Mesodermal cell (in vitro differentiated cells): ENCODE measurements around the gene INO80C.
"Not testable (repeated sequence)": the region's sequence is repeated elsewhere in the genome, so short reads cannot be mapped to it uniquely, and the experiment has no call there.

Source experiments
- H3K27ac ChIP-seq: 2 replicates; pipeline ENCODE4 v1.7.0; 2013; ENCODE audit warnings: mild to moderate bottlenecking, low read depth, low read length, moderate library complexity; ENCODE audit not compliant: severe bottlenecking
- H3K36me3 ChIP-seq: 2 replicates; pipeline ENCODE4 v1.7.1; 2013; ENCODE audit warnings: mild to moderate bottlenecking, low read length, moderate library complexity; ENCODE audit not compliant: control insufficient read depth, insufficient read depth
- H3K4me1 ChIP-seq: one replicate; pipeline ENCODE4 v1.7.1; 2013; ENCODE audit warnings: mild to moderate bottlenecking, low read length; ENCODE audit not compliant: insufficient read depth, control insufficient read depth, poor library complexity, severe bottlenecking
- H3K4me3 ChIP-seq: 2 replicates; pipeline ENCODE4 v1.7.0; 2013; ENCODE audit warnings: low read length, control low read depth, mild to moderate bottlenecking; ENCODE audit not compliant: insufficient read depth, poor library complexity, severe bottlenecking; ENCODE audit errors: extremely low read depth
- H3K9me3 ChIP-seq: 2 replicates; pipeline ENCODE4 v1.7.1; 2013; ENCODE audit warnings: mild to moderate bottlenecking, low read length, moderate library complexity; ENCODE audit not compliant: control insufficient read depth
- WGBS, 2 experiments: methylation state at CpG; one replicate each; pipeline ENCODE4 v1.1.5; 2013; ENCODE audit warnings: missing lambda C conversion rate in 2 of 2; ENCODE audit not compliant: insufficient coverage in 2 of 2; 5-methylcytosine and 5-hydroxymethylcytosine counted together

INO80C gene

DNA sequence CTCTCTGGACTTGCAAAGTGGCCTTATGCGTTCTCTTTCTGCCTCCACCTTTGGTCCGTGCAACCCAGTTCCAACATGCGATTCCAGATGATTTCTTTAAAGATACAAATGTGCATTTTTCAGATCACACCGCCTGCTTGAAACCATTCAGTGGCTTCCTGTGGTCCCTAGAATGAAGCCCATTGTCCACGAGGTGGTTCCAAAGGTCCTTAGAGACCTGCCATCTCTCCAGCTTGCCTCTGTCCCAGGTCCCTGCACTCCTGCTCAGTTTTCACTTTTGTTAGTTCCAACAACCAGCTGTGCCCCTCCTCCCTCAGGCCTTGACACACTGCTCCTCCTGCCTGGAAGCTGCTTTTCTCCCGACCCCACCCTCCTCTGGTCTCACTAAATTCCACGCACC, 3.6 kb upstream of the INO80C start:
- Histone ChIP-seq H3K36me3 (no peaks in the 10 kb centered on the region), H3K9me3 (no peaks in the 10 kb centered on the region), H3K4me1 (peaks cover 6% of the 10 kb centered on the region), H3K27ac (no peak overlapping the region), H3K4me3 (no peak overlapping the region)
- 82 to 90% methylated on average over 7 of the region's 7 CpGs for WGBS, 2 experiments

- 55 to 70% methylated on average over 3 of the region's 3 CpGs for WGBS, 2 experiments
- no peak overlapping the region for H3K4me3 ChIP-seq
- H3K9me3 ChIP-seq, result no peaks in the 10 kb centered on the region
- no peaks in the 10 kb centered on the region for H3K36me3 ChIP-seq
- H3K4me1 ChIP-seq, result peaks cover 7% of the 10 kb centered on the region
- no peak overlapping the region for H3K27ac ChIP-seq
These were observed 2.4 kb upstream of the INO80C start for GRCh38 chr18:35500113-35500512.

DNA sequence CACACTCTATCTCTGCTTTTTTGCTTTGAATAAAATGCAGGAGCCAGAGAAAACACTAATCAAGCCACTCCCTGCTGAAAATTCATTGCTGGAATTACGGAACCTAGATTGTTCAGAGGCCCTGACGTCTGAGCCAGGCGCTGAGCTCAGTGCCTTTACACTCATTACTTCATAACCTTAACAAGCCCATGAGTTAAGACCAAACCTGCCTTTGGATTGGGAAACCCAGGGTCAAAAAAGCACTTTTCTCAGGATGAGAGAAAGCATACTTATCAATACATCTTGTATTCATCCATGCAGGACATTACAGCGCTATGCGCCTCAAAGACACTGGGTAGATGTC, 762 bp downstream of the INO80C start:
- H3K4me3 ChIP-seq, result peak overlapping the region; percentile 48
- 8% methylated on average over 5 of the region's 5 CpGs for WGBS, 2 experiments
- H3K4me1 ChIP-seq, result peaks cover 10% of the 10 kb centered on the region
- peak overlapping the region; percentile 85 for H3K27ac ChIP-seq
- H3K36me3 ChIP-seq, result no peaks in the 10 kb centered on the region
- H3K9me3 ChIP-seq, result no peaks in the 10 kb centered on the region

DNA sequence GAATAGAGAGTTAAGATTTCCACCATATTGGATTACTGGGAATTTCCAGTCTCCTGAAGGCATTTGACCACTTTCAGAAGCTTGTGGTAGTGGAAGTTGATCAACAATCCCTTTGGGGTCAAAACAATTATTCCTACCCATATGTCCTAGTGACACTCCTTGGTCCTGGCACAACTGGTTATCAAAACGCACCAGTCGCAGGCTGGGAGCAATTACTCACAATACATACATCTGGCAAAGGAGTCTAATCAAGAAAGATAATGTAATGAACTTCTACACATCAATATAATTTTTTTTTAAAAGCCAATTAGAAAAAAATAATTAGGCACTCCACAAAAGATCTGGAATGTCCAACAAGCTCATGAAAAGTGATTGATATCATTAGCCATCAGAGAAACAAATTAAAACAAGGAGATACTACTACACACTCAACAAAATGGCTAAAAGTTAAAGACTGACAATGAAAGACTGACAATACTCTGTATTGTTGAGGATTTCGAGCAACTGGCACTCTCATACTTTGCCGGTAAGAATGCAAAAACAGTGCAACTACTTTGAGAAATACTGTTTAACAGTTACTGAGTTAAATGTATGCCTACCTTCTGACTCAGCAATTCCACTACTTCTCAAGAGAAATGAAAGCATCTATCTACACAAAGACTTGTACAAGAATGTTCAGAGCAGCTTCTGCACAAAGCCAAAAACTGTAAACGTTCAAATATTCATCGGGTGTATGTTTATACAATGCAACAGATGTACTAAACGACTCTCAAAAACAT, 2.0 kb downstream of the INO80C start:
- H3K4me1 ChIP-seq, result peaks cover 19% of the 10 kb centered on the region
- H3K9me3 ChIP-seq, result no peaks in the 10 kb centered on the region
- H3K27ac ChIP-seq, result no peak overlapping the region
- no peak overlapping the region for H3K4me3 ChIP-seq
- H3K36me3 ChIP-seq, result no peaks in the 10 kb centered on the region
- WGBS, 2 experiments, result 100% methylated on average over 2 of the region's 7 CpGs; no CpG with 5 or more reads in 1 of the 2 experiments

GRCh38 chr18:35494251-35495220, 3.2 kb downstream of the INO80C start:
- peaks cover 25% of the 10 kb centered on the region for H3K4me1 ChIP-seq
- no peaks in the 10 kb centered on the region for H3K36me3 ChIP-seq
- H3K27ac ChIP-seq, result no peak overlapping the region
- WGBS, 2 experiments, result 74 to 96% methylated on average over 5 to 6 of the region's 8 CpGs
- no peak overlapping the region for H3K4me3 ChIP-seq
- H3K9me3 ChIP-seq, result no peaks in the 10 kb centered on the region

GRCh38 chr18:35491700-35492077, 6.1 kb downstream of the INO80C start:
- Histone ChIP-seq H3K9me3 (no peaks in the 10 kb centered on the region), H3K4me1 (peaks cover 25% of the 10 kb centered on the region), H3K27ac (peak overlapping the region; percentile 47), H3K4me3 (no peak overlapping the region), H3K36me3 (no peaks in the 10 kb centered on the region)
- 19 to 40% methylated on average over 1 to 5 of the region's 5 CpGs for whole genome bisulfite sequencing, 2 experiments

GRCh38 chr18:35490894-35491699, 6.7 kb downstream of the INO80C start:
- H3K9me3 ChIP-seq, result no peaks in the 10 kb centered on the region
- H3K27ac ChIP-seq, result peak overlapping the region; percentile 47
- no peaks in the 10 kb centered on the region for H3K36me3 ChIP-seq
- no peak overlapping the region for H3K4me3 ChIP-seq
- WGBS, 2 experiments, result 44 to 62% methylated on average over 6 to 8 of the region's 10 CpGs
- peaks cover 22% of the 10 kb centered on the region for H3K4me1 ChIP-seq

GRCh38 chr18:35489913-35490490, 7.8 kb downstream of the INO80C start:
- WGBS, 2 experiments, result 77 to 100% methylated on average over 2 to 3 of the region's 7 CpGs
- Histone ChIP-seq H3K4me3 (no peak overlapping the region), H3K4me1 (peaks cover 22% of the 10 kb centered on the region), H3K36me3 (peaks cover 4% of the 10 kb centered on the region), H3K9me3 (no peaks in the 10 kb centered on the region), H3K27ac (no peak overlapping the region)

DNA sequence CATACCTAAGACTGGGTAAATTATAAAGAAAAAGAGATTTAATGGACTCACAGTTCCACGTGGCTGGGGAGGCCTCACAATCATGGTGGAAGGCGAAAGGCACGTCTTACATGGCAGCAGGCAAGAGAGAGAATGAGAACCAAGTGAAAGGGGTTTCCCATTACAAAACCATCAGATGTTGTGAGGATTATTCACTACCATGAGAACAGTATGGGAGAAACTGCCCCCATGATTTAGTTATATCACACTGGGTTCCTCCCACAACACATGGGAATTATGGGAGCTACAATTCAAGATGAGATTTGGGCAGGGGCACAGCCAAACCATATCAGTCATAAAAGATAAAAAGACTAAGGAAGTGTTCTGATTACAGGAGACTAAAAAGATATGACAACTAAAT, 8.5 kb downstream of the INO80C start:
- not testable (repeated sequence) for H3K36me3 ChIP-seq, H3K27ac ChIP-seq, H3K9me3 ChIP-seq, H3K4me3 ChIP-seq
- WGBS, 2 experiments, result 94 to 97% methylated on average over 2 to 3 of the region's 3 CpGs
- peaks cover 22% of the 10 kb centered on the region for H3K4me1 ChIP-seq

DNA sequence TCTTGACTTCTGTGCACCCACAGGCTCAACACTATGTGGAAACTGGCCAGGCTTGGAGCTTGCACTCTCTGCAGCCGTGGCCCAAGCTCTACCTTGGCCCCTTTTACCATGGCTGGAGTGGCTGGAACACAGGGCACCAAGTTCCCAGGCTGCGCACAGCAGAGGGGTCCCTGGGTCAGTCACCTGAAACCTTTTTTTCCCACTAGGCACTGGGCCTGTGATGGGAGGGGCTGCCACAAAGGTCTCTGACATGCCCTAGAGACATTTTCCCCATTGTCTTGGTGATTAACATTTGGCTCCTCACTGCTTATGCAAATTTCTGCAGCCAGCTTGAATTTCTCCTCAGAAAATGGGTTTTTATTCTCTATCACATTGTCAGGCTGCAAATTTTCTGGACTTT, 9.4 kb downstream of the INO80C start:
- not testable (repeated sequence) for H3K27ac ChIP-seq, H3K9me3 ChIP-seq, H3K4me3 ChIP-seq, H3K36me3 ChIP-seq
- H3K4me1 ChIP-seq, result peaks cover 18% of the 10 kb centered on the region
- WGBS, 2 experiments, result 72% methylated on average over 2 of the region's 2 CpGs; no CpG with 5 or more reads in 1 of the 2 experiments
